GM19455 (cell line): ENCODE results near the gene HGD.
"Not testable (repeated sequence)": the region's sequence is repeated elsewhere in the genome, so short reads cannot be mapped to it uniquely, and the experiment has no call there.

Experiments
- ATAC-seq: cut with Tn5 transposase; IDR thresholded peaks from one replicate; pipeline ENCODE4 v1.9.1; 2021; ENCODE audit not compliant: unreplicated experiment

The HGD gene

GRCh38 chr3:120640231-120640630, 41.8 kb downstream of the HGD start:
- ATAC-seq, result no peak

- ATAC-seq, result not testable (repeated sequence)
Measured at GRCh38 chr3:120638820-120639219, 43.2 kb downstream of the HGD start.

GRCh38 chr3:120637851-120638559, 44.0 kb downstream of the HGD start:
- no peak for ATAC-seq

- no peak for ATAC-seq
Measured at GRCh38 chr3:120636795-120637401, 45.1 kb downstream of the HGD start.

GRCh38 chr3:120634539-120634938, 47.5 kb downstream of the HGD start:
- ATAC-seq, result no peak

- no peak for ATAC-seq
Measured at GRCh38 chr3:120625159-120625586, 56.9 kb downstream of the HGD start.

- no peak for ATAC-seq
Measured at GRCh38 chr3:120623727-120624093, 58.3 kb downstream of the HGD start.

GRCh38 chr3:120622870-120623726, 58.9 kb downstream of the HGD start:
- no peak for ATAC-seq

- no peak for ATAC-seq
Measured at GRCh38 chr3:120622457-120622856, 59.6 kb downstream of the HGD start.

GRCh38 chr3:120616745-120617144, 65.3 kb downstream of the HGD start:
- not testable (repeated sequence) for ATAC-seq

GRCh38 chr3:120615847-120616609, 66.0 kb downstream of the HGD start:
- no peak for ATAC-seq

- no peak for ATAC-seq
Measured at GRCh38 chr3:120614765-120615164, 67.3 kb downstream of the HGD start.

GRCh38 chr3:120608506-120608905, 73.5 kb downstream of the HGD start:
- ATAC-seq, result no peak

- no peak for ATAC-seq
Measured at GRCh38 chr3:120604784-120605183, 77.3 kb downstream of the HGD start.

GRCh38 chr3:120604382-120604781, 77.7 kb downstream of the HGD start:
- ATAC-seq, result no peak

- ATAC-seq, result no peak
Measured at GRCh38 chr3:120602682-120603081, 79.4 kb downstream of the HGD start.

- ATAC-seq, result no peak
Measured at GRCh38 chr3:120601554-120601953, 80.5 kb downstream of the HGD start.

- ATAC-seq, result no peak
Measured at GRCh38 chr3:120599211-120599610, 82.8 kb downstream of the HGD start.

GRCh38 chr3:120597445-120598049, 84.5 kb downstream of the HGD start:
- ATAC-seq, result peak; percentile 39

GRCh38 chr3:120596853-120597223, 85.2 kb downstream of the HGD start:
- no peak for ATAC-seq
